ENCODE measurements around the gene POTEB2. TPM values are rescaled to one million over a fixed set of nuclear protein-coding genes. Genes with fewer than 3 reads are reported as not detected.
"Not testable (repeated sequence)": the region's sequence is repeated elsewhere in the genome, so short reads cannot be mapped to it uniquely, and the experiment has no call there.

The POTEB2 gene
- total RNA-seq: not detected in 2 replicates

GRCh38 chr15:20866214-20866613 is at the start of gene POTEB2:
TSS of gene POTEB2 (minus strand) at chr15:20866314. CDS start at chr15:20866281, 33 bp downstream.
- H3K9me3 Mint-ChIP-seq; DNase-seq; CTCF ChIA-PET; ATAC-seq (ENCODE audit: low read depth); H3K27ac Mint-ChIP-seq; H3K4me1 Mint-ChIP-seq; H3K36me3 Mint-ChIP-seq (ENCODE audit: low read depth); POLR2A ChIA-PET; H3K27me3 Mint-ChIP-seq; H3K4me3 Mint-ChIP-seq; intact Hi-C loops (cut with micrococcal nuclease): not testable (repeated sequence)

DNA sequence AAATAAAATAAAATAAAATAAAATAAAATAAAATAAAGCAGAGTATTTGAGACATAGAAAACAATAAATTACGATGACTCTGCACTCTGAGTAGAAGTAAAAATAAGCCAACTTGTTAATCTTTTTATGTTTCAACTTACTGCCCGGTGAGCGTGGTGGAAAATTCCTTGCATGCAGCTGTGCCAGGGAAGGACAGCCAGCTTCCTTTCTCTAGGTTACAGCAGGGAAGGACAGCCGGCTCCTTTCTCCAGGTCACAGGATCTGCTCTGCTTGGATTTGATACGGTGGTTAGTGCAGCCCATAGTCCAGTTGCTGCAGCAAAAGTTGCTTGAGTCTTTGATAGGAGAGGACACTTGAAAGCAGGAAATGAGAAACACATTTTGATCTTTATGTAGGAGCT is 13.8 kb upstream of the POTEB2 start:
- H3K27me3 Mint-ChIP-seq; POLR2A ChIA-PET; H3K36me3 Mint-ChIP-seq (ENCODE audit: low read depth); CTCF ChIA-PET; H3K9me3 Mint-ChIP-seq; DNase-seq; H3K4me3 Mint-ChIP-seq; H3K27ac Mint-ChIP-seq; ATAC-seq (ENCODE audit: low read depth); intact Hi-C loops (cut with micrococcal nuclease); H3K4me1 Mint-ChIP-seq: not testable (repeated sequence)

DNA sequence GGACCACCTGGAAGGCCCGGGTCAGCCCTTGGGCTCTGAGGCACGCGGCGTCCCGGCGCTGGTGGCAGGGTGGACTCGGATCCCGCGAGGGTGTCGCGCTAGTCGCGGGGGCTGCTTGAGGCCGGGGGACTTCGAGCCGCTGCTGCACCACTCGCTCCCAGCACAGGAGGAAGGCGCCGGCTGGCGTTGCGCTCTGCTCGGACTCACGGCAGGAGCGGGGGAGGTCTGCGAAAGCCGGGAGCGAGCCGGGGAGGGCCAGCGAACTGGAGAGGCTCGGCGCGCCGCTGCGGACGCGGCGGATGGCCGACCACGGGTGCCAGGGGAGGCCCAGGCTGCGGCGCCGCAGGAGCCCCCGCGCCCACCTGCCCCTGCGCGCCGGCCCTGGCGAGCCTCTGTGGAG is 12.3 kb upstream of the POTEB2 start:
- H3K4me3 Mint-ChIP-seq; intact Hi-C loops (cut with micrococcal nuclease); DNase-seq; CTCF ChIA-PET; ATAC-seq (ENCODE audit: low read depth); H3K9me3 Mint-ChIP-seq; POLR2A ChIA-PET; H3K36me3 Mint-ChIP-seq (ENCODE audit: low read depth); H3K27me3 Mint-ChIP-seq; H3K4me1 Mint-ChIP-seq; H3K27ac Mint-ChIP-seq: not testable (repeated sequence)

GRCh38 chr15:20877819-20878218 is 11.7 kb upstream of the POTEB2 start:
- H3K4me3 Mint-ChIP-seq; H3K4me1 Mint-ChIP-seq; H3K27me3 Mint-ChIP-seq; CTCF ChIA-PET; H3K27ac Mint-ChIP-seq; H3K36me3 Mint-ChIP-seq (ENCODE audit: low read depth); POLR2A ChIA-PET; DNase-seq; ATAC-seq (ENCODE audit: low read depth); H3K9me3 Mint-ChIP-seq; intact Hi-C loops (cut with micrococcal nuclease): not testable (repeated sequence)

Data from activated B cell treated with CpG ODN at 0.5 μM for 24 hours (primary cell).